GM19025 (cell line): ENCODE measurements around the gene PSMD4.

Experiments used
- ATAC-seq: cut with Tn5 transposase; IDR thresholded peaks from one replicate; pipeline ENCODE4 v1.9.1; 2021; ENCODE audit warnings: mild to moderate bottlenecking, low read depth, moderate library complexity; ENCODE audit not compliant: unreplicated experiment

PSMD4 gene

GRCh38 chr1:151293093-151293492 is 38.6 kb downstream of the PSMD4 start:
- ATAC-seq: no peak

- ATAC-seq: no peak
These were observed 40.4 kb downstream of the PSMD4 start for GRCh38 chr1:151294742-151295462.

DNA sequence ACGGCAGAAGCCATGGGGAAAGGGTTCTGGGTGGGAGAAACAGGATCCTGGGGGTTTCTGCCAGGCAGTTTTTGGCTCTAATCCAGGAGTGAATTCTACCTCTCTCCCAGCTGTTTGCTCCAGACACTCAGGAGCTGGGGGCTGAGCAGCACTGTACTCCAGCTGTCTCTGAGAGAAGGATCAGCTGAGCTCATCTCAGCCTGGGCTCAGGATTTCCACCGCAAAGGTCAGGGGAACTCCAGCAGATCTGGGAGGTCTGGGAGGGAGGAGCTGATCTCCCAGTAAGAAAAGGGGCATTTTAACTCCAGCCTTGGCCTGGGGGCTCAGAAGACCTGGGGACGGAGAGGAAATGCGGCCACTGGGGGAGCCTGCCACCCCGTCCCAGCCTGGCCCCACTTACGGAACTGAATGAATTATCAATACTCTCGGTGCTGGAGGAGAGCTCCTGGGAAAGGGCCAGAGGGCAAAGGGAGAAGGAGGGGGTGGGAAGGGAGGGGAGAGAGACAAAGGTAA is 55.3 kb downstream of the PSMD4 start:
- no peak for ATAC-seq

- ATAC-seq: no peak
These were observed 56.5 kb downstream of the PSMD4 start for GRCh38 chr1:151311011-151311410.

GRCh38 chr1:151311589-151312331 is 57.2 kb downstream of the PSMD4 start:
- no peak for ATAC-seq

- ATAC-seq: no peak
These were observed 57.9 kb downstream of the PSMD4 start for GRCh38 chr1:151312411-151312810.

DNA sequence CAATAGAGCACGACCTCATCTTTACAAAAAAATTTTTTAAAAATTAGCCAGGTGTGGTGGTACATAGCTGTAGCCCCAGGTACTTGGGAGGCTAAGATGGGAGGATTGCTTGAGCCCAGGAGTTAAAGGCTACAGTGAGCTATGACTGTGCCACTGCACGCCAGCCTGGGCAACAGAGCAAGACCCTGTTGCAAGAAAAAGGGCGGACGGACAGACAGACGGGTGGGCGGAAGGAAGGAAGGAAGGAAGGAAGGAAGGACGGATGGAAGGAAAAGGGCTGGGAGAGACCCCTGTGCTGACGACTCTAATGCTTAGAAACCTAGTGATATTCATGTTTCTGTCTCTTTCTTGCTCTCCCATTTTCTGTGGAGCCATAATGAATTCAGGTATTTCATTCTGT is 58.3 kb downstream of the PSMD4 start:
- ATAC-seq: no peak

DNA sequence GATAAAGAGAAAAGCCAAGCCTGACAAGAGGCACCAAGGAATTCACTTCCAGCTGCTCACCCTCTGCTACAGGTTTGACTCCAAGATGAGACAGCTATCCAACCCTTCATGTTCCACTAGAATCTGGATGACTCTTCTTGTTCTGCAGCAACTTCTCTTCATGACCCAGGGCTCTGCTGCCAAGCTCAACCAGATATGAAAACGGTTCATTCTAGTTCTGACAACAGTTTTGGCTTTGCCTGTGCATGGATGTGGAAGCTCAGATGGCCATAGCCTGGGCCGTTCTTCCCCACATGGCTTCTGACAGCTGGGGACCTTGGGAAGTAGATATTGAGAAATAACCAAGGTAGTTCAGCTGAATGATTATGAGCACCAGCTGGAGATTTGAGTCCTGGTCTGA is 59.0 kb downstream of the PSMD4 start:
- ATAC-seq: no peak

DNA sequence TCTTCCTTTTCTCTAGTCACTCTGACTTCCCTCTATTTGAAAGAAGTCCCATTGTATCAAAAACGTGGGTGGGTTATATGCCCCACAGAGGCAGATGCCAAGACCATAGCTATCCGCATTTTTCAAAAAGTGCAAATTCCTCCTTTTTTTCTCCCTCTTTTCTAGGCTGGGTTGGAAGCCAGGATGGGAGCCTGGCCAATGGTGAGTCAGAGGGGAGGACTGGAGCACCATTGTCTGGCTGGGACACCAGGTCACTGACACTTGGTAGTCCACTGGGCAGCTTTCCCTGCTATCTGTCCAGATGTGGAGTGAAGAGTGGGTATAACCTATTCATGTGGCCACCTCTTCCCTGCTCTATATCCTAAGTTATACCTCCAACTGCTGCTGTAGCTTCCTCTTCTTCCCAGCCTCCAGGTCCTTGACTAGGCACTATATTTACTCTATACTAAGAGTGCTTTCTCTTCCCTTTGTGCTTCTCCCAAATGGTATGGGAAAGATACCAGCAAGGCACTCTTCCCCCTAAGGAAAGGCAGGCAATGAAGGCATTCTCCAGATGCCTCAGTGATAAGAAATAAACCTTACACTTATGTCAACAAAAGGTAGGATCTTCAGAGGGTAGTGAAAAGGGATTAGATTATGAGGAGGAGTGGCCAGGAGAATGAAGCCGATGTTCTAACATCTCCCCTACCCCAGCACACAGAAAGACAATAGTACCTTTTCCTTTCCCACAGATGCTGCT is 59.8 kb downstream of the PSMD4 start:
- no peak for ATAC-seq

- ATAC-seq: no peak
These were observed 61.2 kb downstream of the PSMD4 start for GRCh38 chr1:151315565-151316235.
